SJCRH30 (cell line): Measurements from ENCODE around the gene ACACB. TPM values are rescaled to one million over a fixed set of nuclear protein-coding genes. Genes with fewer than 3 reads are reported as not detected.

Source experiments
- DNase-seq, 2 experiments: peaks; one replicate each; pipeline ENCODE4 v3.0.0-alpha.2; 2015 to 2020
- H3K27ac ChIP-seq: fragments of 250-450 bp; sonication (Bioruptor Pico); 2 replicates; pipeline ENCODE4 v1.5.1; 2020; ENCODE audit warnings: mild to moderate bottlenecking, moderate library complexity
- H3K27me3 ChIP-seq: fragments of 250-450 bp; sonication (Bioruptor Pico); 2 replicates; pipeline ENCODE4 v1.5.1; 2020; ENCODE audit warnings: mild to moderate bottlenecking, moderate library complexity
- H3K36me3 ChIP-seq: fragments of 250-450 bp; sonication (Bioruptor Pico); 2 replicates; pipeline ENCODE4 v1.5.1; 2020; ENCODE audit warnings: mild to moderate bottlenecking, moderate library complexity
- H3K4me1 ChIP-seq: fragments of 250-450 bp; sonication (Bioruptor Pico); 2 replicates; pipeline ENCODE4 v1.5.1; 2020; ENCODE audit warnings: mild to moderate bottlenecking, moderate library complexity
- H3K4me3 ChIP-seq: fragments of 250-450 bp; sonication (Bioruptor Pico); 2 replicates; pipeline ENCODE4 v1.5.1; 2020; ENCODE audit warnings: mild to moderate bottlenecking, moderate library complexity
- H3K9me3 ChIP-seq: fragments of 250-450 bp; sonication (Bioruptor Pico); replicated peaks from 2 replicates; pipeline ENCODE4 v1.5.1; 2020; ENCODE audit warnings: mild to moderate bottlenecking, moderate library complexity
- total RNA-seq: library from RNA; depleted of rRNA; stranded (reverse); fragments of >200 nt; shearing (Covaris generic); gene quantifications from 2 replicates; pipeline ENCODE4 v1.2.3, GENCODE V29; 2014; rRNA removed

The ACACB gene
- total RNA-seq = 2.9 and 3.3 TPM in 2 replicates

GRCh38 chr12:109115758-109116610, at the start of gene ACACB:
Gene ACACB, plus strand, starts transcription at chr12:109116587. Its CDS starts 22,819 bp downstream, at chr12:109139406.
- peaks cover 5% of the 10 kb centered on the region; the same call in 1 of the 2 replicates for H3K36me3 ChIP-seq
- peaks cover 7% of the 10 kb centered on the region; the same call in 1 of the 2 replicates for H3K4me1 ChIP-seq
- H3K9me3 ChIP-seq = no peaks in the 10 kb centered on the region
- H3K27me3 ChIP-seq = no peaks in the 10 kb centered on the region
- H3K27ac ChIP-seq = peak within 1 kb of the TSS; percentile 8; the same call in 1 of the 2 replicates
- 0 out of 2 replicates have a peak within 1 kb of the TSS, but pooled peaks have one; percentile 1 for H3K4me3 ChIP-seq
- peak; percentile 34 to 66 for DNase-seq

GRCh38 chr12:109069307-109070271, 46.8 kb upstream of the ACACB start:
- Histone ChIP-seq H3K4me3 (no peak overlapping the region), H3K36me3 (peaks cover 7% of the 10 kb centered on the region; the same call in 1 of the 2 replicates), H3K4me1 (no peaks in the 10 kb centered on the region), H3K9me3 (no peaks in the 10 kb centered on the region), H3K27ac (no peak overlapping the region), H3K27me3 (no peaks in the 10 kb centered on the region)
- no peak for DNase-seq

GRCh38 chr12:109074866-109075265, 41.5 kb upstream of the ACACB start:
- Histone ChIP-seq H3K4me3 (no peak overlapping the region), H3K4me1 (no peaks in the 10 kb centered on the region), H3K9me3 (0 out of 2 replicates have a peak, but pooled peaks cover 4% of the 10 kb centered on the region), H3K27ac (no peak overlapping the region), H3K36me3 (peaks cover 14% of the 10 kb centered on the region), H3K27me3 (no peaks in the 10 kb centered on the region)
- DNase-seq = no peak

GRCh38 chr12:109082751-109083150, 33.6 kb upstream of the ACACB start:
- H3K36me3 ChIP-seq = peaks cover 17% of the 10 kb centered on the region
- DNase-seq = no peak
- H3K9me3 ChIP-seq = 0 out of 2 replicates have a peak, but pooled peaks cover 4% of the 10 kb centered on the region
- no peaks in the 10 kb centered on the region for H3K27me3 ChIP-seq
- H3K4me1 ChIP-seq = no peaks in the 10 kb centered on the region
- H3K27ac ChIP-seq = no peak overlapping the region
- no peak overlapping the region for H3K4me3 ChIP-seq

- Histone ChIP-seq H3K36me3 (peaks cover 18% of the 10 kb centered on the region; the same call in 1 of the 2 replicates), H3K4me3 (no peak overlapping the region), H3K9me3 (no peaks in the 10 kb centered on the region), H3K27me3 (no peaks in the 10 kb centered on the region), H3K27ac (no peak overlapping the region), H3K4me1 (no peaks in the 10 kb centered on the region)
- DNase-seq = no peak
Observed at GRCh38 chr12:109084425-109084824, 32.0 kb upstream of the ACACB start.

- Histone ChIP-seq H3K27ac (no peak overlapping the region), H3K4me3 (no peak overlapping the region), H3K9me3 (no peaks in the 10 kb centered on the region), H3K27me3 (no peaks in the 10 kb centered on the region), H3K4me1 (no peaks in the 10 kb centered on the region), H3K36me3 (peaks cover 18% of the 10 kb centered on the region; the same call in 1 of the 2 replicates)
- DNase-seq = no peak
Observed at GRCh38 chr12:109085590-109085989, 30.8 kb upstream of the ACACB start.

GRCh38 chr12:109087250-109087649, 29.1 kb upstream of the ACACB start:
- Histone ChIP-seq H3K27me3 (no peaks in the 10 kb centered on the region), H3K27ac (no peak overlapping the region), H3K36me3 (peaks cover 18% of the 10 kb centered on the region; the same call in 1 of the 2 replicates), H3K9me3 (no peaks in the 10 kb centered on the region), H3K4me1 (peaks cover under 1% of the 10 kb centered on the region; the same call in 1 of the 2 replicates), H3K4me3 (no peak overlapping the region)
- DNase-seq = no peak

- Histone ChIP-seq H3K9me3 (no peaks in the 10 kb centered on the region), H3K4me1 (peaks cover 8% of the 10 kb centered on the region; the same call in 1 of the 2 replicates), H3K27ac (no peak overlapping the region), H3K27me3 (no peaks in the 10 kb centered on the region), H3K4me3 (no peak overlapping the region), H3K36me3 (peaks cover 14% of the 10 kb centered on the region; the same call in 1 of the 2 replicates)
- DNase-seq = no peak
Observed at GRCh38 chr12:109088818-109089217, 27.6 kb upstream of the ACACB start.

GRCh38 chr12:109089683-109090082, 26.7 kb upstream of the ACACB start:
- Histone ChIP-seq H3K9me3 (no peaks in the 10 kb centered on the region), H3K4me1 (peaks cover 8% of the 10 kb centered on the region; the same call in 1 of the 2 replicates), H3K27ac (no peak overlapping the region), H3K27me3 (no peaks in the 10 kb centered on the region), H3K4me3 (no peak overlapping the region), H3K36me3 (peaks cover 14% of the 10 kb centered on the region; the same call in 1 of the 2 replicates)
- no peak for DNase-seq

- Histone ChIP-seq H3K27me3 (no peaks in the 10 kb centered on the region), H3K36me3 (peaks cover 7% of the 10 kb centered on the region; the same call in 1 of the 2 replicates), H3K9me3 (no peaks in the 10 kb centered on the region), H3K4me1 (peaks cover 8% of the 10 kb centered on the region; the same call in 1 of the 2 replicates), H3K4me3 (peak overlapping the region; percentile 58), H3K27ac (no peak overlapping the region; the same call in 1 of the 2 replicates)
- no peak for DNase-seq
Observed at GRCh38 chr12:109092497-109093021, 23.8 kb upstream of the ACACB start.

GRCh38 chr12:109093022-109093918, 23.1 kb upstream of the ACACB start, which contains the start of gene ALKBH2:
Gene ALKBH2, minus strand, starts transcription at chr12:109093472. Its CDS starts 686 bp downstream, at chr12:109092786.
- H3K27ac ChIP-seq = peak within 1 kb of the TSS; percentile 27
- no peaks in the 10 kb centered on the region for H3K27me3 ChIP-seq
- H3K4me1 ChIP-seq = peaks cover 8% of the 10 kb centered on the region; the same call in 1 of the 2 replicates
- H3K36me3 ChIP-seq = no peaks in the 10 kb centered on the region
- DNase-seq = peak; percentile 89 to 92
- peak within 1 kb of the TSS; percentile 58 for H3K4me3 ChIP-seq
- no peaks in the 10 kb centered on the region for H3K9me3 ChIP-seq

GRCh38 chr12:109097140-109097434, 19.3 kb upstream of the ACACB start:
- peak overlapping the region; percentile 91 for H3K4me3 ChIP-seq
- H3K36me3 ChIP-seq = peaks cover 32% of the 10 kb centered on the region
- H3K27me3 ChIP-seq = no peaks in the 10 kb centered on the region
- H3K4me1 ChIP-seq = peaks cover 8% of the 10 kb centered on the region; the same call in 1 of the 2 replicates
- H3K27ac ChIP-seq = peak overlapping the region; percentile 97; the same call in 1 of the 2 replicates
- DNase-seq = no peak
- no peaks in the 10 kb centered on the region for H3K9me3 ChIP-seq

GRCh38 chr12:109097435-109098182, 18.8 kb upstream of the ACACB start, which contains the start of gene UNG:
Gene UNG, plus strand, starts transcription at chr12:109097597. Its CDS starts 83 bp downstream, at chr12:109097680.
- Histone ChIP-seq H3K4me1 (peaks cover 3% of the 10 kb centered on the region; the same call in 1 of the 2 replicates), H3K27ac (peak within 1 kb of the TSS; percentile 97), H3K4me3 (peak within 1 kb of the TSS; percentile 91), H3K36me3 (peaks cover 35% of the 10 kb centered on the region), H3K27me3 (no peaks in the 10 kb centered on the region), H3K9me3 (no peaks in the 10 kb centered on the region)
- peak; percentile 95 to 97 for DNase-seq
